B cell (primary cell): ENCODE data around the gene GATA5.

Experiments used
- EZH2 ChIP-seq: IDR thresholded peaks from 2 replicates; pipeline ENCODE4 v1.6.1; 2012; ENCODE audit warnings: borderline replicate concordance, low read depth, mild to moderate bottlenecking, moderate library complexity, low read length; ENCODE audit not compliant: insufficient read depth, poor library complexity, severe bottlenecking
- TF ChIP-seq, protein P1 (sequence below): fragments of 200-600 bp; IDR thresholded peaks from one replicate; pipeline ENCODE4 v1.8.0; 2022; ENCODE audit warnings: antibody characterized with exemption, mild to moderate bottlenecking

DNA sequence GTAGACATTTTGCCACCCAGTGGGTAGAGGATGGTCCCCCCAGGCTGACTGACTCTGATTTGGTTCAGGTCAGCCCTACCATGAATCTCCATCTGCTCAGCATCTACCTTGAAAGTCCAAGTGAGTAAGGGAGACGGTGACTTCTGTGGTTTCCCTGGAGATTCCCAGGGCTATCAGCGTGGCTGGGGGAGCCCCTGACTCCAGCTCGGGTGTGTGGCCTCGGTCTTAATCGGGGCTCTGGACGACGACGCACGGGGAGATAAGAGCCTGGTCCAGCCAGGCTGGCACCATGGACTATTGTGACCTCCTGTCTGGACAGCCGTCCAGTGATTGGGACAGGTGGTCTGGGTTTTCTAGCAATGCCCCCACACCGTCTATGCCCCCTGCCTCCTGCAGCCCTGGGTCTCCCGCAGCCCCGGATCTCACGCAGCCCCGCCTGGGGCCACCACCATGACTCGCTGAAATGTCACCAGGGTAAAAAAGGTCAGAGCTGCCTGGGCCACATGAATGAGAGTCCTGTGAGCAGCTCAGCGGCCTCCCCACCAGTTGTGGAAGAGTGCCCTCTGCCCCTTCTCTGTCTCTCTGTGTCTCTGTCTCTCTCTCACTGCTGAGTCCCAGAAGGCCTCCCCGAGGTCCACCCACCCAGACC lies 47.1 kb upstream of the GATA5 start:
- TF ChIP-seq EZH2 = no peak
- TF ChIP-seq, protein P1, sequence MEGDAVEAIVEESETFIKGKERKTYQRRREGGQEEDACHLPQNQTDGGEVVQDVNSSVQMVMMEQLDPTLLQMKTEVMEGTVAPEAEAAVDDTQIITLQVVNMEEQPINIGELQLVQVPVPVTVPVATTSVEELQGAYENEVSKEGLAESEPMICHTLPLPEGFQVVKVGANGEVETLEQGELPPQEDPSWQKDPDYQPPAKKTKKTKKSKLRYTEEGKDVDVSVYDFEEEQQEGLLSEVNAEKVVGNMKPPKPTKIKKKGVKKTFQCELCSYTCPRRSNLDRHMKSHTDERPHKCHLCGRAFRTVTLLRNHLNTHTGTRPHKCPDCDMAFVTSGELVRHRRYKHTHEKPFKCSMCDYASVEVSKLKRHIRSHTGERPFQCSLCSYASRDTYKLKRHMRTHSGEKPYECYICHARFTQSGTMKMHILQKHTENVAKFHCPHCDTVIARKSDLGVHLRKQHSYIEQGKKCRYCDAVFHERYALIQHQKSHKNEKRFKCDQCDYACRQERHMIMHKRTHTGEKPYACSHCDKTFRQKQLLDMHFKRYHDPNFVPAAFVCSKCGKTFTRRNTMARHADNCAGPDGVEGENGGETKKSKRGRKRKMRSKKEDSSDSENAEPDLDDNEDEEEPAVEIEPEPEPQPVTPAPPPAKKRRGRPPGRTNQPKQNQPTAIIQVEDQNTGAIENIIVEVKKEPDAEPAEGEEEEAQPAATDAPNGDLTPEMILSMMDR = no peak
